Fibroblast of skin of abdomen (primary cell): Measurements from ENCODE around the gene LIMA1. TPM values are rescaled to one million over a fixed set of nuclear protein-coding genes. Genes with fewer than 3 reads are reported as not detected.
"Not testable (repeated sequence)": the region's sequence is repeated elsewhere in the genome, so short reads cannot be mapped to it uniquely, and the experiment has no call there.

Experiments used
- DNase-seq: peaks from one replicate; pipeline ENCODE4 v3.0.0-alpha.2; 2013
- polyA plus RNA-seq, 2 experiments: library from polyadenylated mRNA; unstranded; fragments of 120-200 nt; gene quantifications; one replicate each; pipeline ENCODE4 v1.2.1, GENCODE V29; 2013; ENCODE audit not compliant: insufficient read length in 2 of 2

LIMA1 gene
- 253 TPM for polyA plus RNA-seq (2013, experiment 1 of 2; ENCODE audit: insufficient read length)
- 242 TPM for polyA plus RNA-seq (2013, experiment 2 of 2; ENCODE audit: insufficient read length)

DNA sequence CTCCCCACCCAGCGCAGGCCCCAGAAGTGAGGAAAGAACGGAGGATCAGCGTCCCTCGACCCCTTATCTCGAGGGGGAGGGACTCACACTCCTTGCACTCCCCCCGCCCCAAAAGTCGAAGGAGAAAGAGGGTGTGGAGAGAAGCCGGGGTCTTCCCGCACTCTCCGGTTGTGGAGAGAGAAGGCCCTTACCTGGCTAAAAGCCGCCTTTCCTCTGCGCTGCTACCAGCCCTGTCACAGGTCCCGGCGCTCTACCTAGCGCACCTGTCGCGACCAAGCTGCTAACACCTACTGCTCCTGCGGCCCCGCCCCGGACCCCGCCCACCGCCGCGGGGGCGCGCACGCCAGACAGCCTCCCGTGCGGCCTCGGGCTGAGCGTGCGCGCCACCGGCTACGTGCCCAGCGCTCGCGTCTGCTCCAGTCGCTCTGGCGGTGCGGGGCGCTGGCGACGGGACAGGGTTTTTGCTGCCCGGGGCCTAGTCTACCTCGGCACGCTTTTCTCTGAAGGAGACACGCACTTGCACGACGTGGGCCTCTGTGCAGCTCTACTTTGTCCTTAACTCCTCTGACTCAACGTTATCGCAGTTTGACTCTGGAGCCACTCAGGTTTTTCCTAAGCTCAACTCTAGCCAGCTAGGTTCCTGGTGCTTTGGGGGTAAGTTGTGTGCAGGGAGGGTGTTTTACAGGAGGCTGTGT lies at the start of gene LIMA1:
TSS of gene LIMA1 (minus strand) at position 292 of the 695 bp plus-strand sequence. CDS start 34,769 bp downstream, outside the sequence.
- peak; percentile 82 for DNase-seq

DNA sequence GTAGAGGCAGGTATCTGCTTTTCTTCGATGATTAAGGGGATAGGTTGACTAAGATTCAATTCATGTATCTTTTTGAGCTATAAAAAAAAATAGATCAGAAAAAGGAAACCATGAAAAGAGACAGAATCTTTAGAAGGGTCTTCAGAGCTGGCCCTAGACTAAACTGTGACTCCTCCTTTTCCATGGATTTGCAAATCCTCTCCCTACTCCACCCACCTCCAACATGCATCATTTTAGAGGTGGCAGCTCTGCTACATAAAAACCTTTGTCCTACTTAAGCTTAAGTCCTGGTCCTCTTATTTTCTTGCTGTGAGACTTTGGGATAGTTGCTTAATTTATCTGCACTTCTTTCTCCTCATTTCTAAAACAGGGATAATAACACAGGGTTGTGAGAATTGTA lies 48.4 kb upstream of the LIMA1 start:
- DNase-seq: no peak

DNA sequence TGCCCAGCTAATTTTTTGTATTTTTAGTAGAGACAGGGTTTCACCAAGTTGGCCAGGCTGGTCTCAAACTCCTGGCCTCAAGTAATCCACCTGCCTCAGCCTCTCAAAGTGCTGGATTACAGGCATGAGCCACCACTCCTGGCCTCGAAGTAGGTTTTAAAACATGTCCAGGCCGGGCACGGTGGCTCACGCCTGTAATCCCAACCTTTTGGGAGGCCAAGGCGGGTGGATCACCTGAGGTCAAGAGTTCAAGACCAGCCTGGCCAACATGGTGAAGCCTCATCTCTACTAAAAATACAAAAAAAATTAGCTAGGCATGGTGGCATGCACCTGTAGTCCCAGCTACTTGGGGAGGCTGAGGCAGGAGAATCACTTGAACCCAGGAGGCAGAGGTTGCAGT lies 45.3 kb upstream of the LIMA1 start:
- not testable (repeated sequence) for DNase-seq

- DNase-seq: peak; percentile 45
Measured at GRCh38 chr12:50326590-50327284, 43.4 kb upstream of the LIMA1 start.

GRCh38 chr12:50325890-50326391 lies 42.6 kb upstream of the LIMA1 start:
- no peak for DNase-seq

GRCh38 chr12:50324770-50325169 lies 41.5 kb upstream of the LIMA1 start:
- not testable (repeated sequence) for DNase-seq

- not testable (repeated sequence) for DNase-seq
Measured at GRCh38 chr12:50324077-50324476, 40.8 kb upstream of the LIMA1 start.

DNA sequence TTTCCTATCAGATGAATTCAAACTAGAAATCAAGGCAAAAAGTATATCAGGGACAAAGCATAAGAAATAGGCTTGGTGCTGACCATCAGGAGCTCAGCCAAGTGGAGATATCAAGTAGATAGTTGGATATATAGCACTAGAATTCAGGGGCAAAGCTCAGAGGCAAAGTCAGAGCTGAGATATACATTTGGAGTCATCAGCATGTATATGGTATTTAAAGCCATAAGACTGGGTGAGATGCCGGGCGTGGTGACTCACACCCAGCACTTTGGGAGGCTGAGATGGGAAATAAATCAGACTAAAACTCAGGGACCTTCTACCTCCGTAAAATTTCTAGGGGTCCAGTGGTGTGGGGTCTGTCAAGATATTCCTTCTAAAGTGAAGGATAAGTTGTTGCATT lies 38.9 kb upstream of the LIMA1 start:
- peak; percentile 9 for DNase-seq

DNA sequence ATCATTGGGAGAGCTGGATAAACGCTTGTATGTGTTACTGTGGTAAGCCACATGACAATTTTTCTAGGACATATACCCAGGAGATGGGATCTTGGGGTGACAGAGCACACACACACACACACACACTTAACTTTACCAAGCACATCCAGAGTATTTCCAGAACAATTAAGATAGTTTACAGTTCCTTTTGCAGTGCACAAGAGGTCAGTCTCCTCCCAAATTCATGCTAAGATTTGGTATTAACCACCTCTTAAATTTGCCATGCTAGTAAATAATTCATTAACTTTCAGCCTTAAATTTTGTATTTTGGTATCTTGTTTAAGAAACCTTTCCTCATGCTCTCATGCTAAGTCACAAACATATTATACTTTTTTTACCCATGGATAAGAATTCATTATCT lies 33.9 kb upstream of the LIMA1 start:
- no peak for DNase-seq

DNA sequence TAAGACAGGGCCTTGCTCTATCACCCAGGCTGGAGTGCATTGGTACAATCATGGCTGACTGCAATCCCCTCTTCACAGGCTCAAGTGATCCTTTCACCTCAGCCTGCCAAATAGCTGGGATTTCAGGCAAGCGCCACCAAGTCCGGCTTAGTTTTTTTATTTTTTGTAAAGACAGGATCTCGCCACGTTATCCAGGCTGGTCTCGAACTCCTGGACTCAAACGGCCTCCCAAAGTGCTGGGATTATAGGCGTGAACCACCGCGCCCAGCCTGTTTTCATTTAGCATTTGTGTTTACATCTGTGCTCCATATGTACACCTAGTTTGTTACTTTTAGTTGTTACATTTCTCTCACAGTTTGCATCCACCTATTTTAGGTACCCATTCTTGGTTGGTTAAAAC lies 32.5 kb upstream of the LIMA1 start:
- no peak for DNase-seq

- DNase-seq: peak; percentile 68
Measured at GRCh38 chr12:50314636-50315312, 31.5 kb upstream of the LIMA1 start.

DNA sequence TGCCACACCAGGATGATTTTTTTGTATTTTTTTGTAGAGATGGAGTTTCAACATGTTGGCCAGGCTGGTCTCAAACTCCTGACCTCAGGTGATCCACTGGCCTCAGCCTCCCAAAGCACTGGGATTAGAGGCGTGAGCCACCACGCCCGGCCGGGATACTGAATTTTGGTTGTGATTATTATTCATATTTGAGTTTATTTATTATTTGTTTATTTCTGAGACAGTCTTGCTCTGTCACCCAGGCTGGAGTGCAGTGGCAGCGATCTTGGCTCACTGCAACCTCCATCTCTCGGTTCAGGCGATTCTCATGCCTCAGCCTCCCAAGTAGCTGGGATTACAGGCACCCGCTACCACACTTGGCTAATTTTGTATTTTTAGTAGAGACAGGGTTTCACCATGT lies 30.7 kb upstream of the LIMA1 start:
- DNase-seq: not testable (repeated sequence)

GRCh38 chr12:50313256-50313931 lies 30.1 kb upstream of the LIMA1 start:
- no peak for DNase-seq

DNA sequence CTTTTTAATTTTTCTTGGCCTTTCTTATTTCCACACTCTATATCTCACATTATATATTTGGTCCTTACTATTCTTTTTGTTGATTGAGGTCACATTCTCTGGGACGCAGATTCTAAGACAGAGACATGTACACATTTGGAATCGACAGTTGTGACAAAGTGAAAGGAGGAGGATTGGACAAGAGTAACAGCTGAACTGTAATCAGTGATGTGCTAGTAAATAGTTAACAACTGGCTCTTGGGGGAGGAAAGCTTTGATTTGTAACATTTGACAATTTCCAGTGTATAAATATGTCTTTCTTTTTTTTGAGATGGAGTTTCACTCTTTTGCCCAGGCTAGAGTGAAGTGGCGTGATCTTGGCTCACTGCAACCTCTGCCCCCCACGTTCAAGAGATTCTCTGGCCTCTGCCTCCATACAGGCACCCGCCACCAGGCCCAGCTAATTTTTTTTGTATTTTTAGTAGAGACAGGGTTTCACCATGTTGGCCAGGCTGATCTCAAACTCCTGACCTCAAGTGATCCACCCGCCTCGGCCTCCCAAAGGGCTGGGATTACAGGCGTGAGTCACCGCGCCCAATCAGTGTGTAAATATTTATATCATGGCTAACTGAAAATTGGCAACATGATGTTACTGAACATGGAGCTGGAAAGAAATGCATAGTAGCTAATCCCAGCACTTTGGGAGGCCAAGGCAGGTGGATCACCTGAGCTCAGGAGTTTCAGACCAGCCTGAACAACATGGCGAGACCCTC lies 28.7 kb upstream of the LIMA1 start:
- DNase-seq: peak; percentile 16

DNA sequence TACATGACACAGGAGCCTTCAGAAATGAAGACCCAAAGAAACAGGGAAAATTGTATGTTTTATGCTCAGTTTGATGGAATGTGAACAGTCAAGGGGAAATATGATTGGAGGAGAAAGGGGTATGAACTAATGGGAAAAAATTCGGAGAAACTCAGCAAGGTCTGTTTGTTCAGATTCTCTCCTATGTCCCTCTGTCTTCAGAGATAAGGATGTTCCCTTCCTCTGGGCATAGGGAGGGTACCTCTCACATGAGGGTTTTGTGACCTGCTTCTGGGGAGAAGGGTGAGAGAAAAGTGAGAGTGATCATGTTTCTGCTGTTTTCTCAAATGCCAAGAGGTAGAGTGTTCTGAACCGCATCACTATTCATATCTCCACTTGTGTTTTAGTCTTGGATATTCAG lies 26.6 kb upstream of the LIMA1 start:
- no peak for DNase-seq

GRCh38 chr12:50302686-50303085 lies 19.4 kb upstream of the LIMA1 start:
- DNase-seq: peak; percentile 7

GRCh38 chr12:50297996-50298395 lies 14.7 kb upstream of the LIMA1 start:
- no peak for DNase-seq

DNA sequence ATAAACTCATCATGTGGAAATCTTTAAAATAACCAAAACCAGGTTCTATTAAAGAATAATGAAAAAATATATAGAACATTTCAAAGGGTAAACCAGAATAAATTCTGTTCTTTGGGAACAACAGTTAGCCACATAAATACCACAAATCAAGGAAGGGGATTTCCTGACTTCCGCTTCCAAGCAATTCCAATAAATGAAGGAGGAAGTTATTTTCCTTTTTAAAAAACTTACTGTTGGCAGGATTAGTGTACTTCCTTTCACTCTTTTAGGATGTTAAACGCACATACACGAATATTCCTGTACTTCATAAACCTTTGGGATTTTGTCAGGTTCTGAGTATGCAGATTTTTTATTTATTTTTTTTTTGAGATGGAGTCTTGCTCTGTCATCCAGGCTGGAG lies 13.7 kb upstream of the LIMA1 start:
- DNase-seq: no peak

- DNase-seq: no peak
Measured at GRCh38 chr12:50296554-50296953, 13.2 kb upstream of the LIMA1 start.

GRCh38 chr12:50291377-50291776 lies 8.1 kb upstream of the LIMA1 start:
- no peak for DNase-seq

- DNase-seq: not testable (repeated sequence)
Measured at GRCh38 chr12:50290692-50291091, 7.4 kb upstream of the LIMA1 start.

GRCh38 chr12:50287271-50287670 lies 4.0 kb upstream of the LIMA1 start:
- DNase-seq: no peak
